Glutamatergic neuron (in vitro differentiated cells): ENCODE results near the gene ADM. TPM values are rescaled to one million over a fixed set of nuclear protein-coding genes. Genes with fewer than 3 reads are reported as not detected.

Source experiments
- DNase-seq: peaks from one replicate; pipeline ENCODE4 v3.0.0; 2022
- H3K27ac Mint-ChIP-seq: one replicate; pipeline ENCODE4 v1.8.0; 2020; ENCODE audit warnings: mild to moderate bottlenecking, mixed read lengths, inconsistent platforms; ENCODE audit not compliant: unreplicated experiment
- H3K27me3 Mint-ChIP-seq: one replicate; pipeline ENCODE4 v1.8.0; 2020; ENCODE audit warnings: mild to moderate bottlenecking, moderate library complexity, mixed read lengths, inconsistent platforms; ENCODE audit not compliant: unreplicated experiment
- H3K36me3 Mint-ChIP-seq: one replicate; pipeline ENCODE4 v1.8.0; 2020; ENCODE audit warnings: mild to moderate bottlenecking, mixed read lengths, inconsistent platforms; ENCODE audit not compliant: unreplicated experiment
- H3K4me1 Mint-ChIP-seq: one replicate; pipeline ENCODE4 v1.8.0; 2020; ENCODE audit warnings: mild to moderate bottlenecking, low read depth, mixed read lengths, inconsistent platforms; ENCODE audit not compliant: unreplicated experiment
- H3K4me3 Mint-ChIP-seq: one replicate; pipeline ENCODE4 v1.8.0; 2020; ENCODE audit warnings: mild to moderate bottlenecking, mixed read lengths, inconsistent platforms; ENCODE audit not compliant: unreplicated experiment
- H3K9me3 Mint-ChIP-seq: one replicate; pipeline ENCODE4 v1.8.0; 2020; ENCODE audit warnings: mild to moderate bottlenecking, moderate library complexity, mixed read lengths, inconsistent platforms; ENCODE audit not compliant: unreplicated experiment
- CTCF ChIP-seq: fragments of 200-600 bp; sonication (generic); IDR thresholded peaks from one replicate; pipeline ENCODE4 v1.5.0; 2021; ENCODE audit not compliant: partially characterized antibody, unreplicated experiment
- total RNA-seq: library from RNA; stranded (reverse); fragmentation: NEBNext Ultra II Directional; extraction: Animal tissue kit (Norgen Biotek cat#: 25700); gene quantifications from one replicate; pipeline ENCODE4 v1.2.1, GENCODE V29; 2021; ENCODE audit not compliant: unreplicated experiment

Gene ADM
- total RNA-seq, 1 donor from 2014 or later = 0.22 TPM

GRCh38 chr11:10265936-10266335, 38.9 kb upstream of the ADM start:
- Mint-ChIP-seq H3K36me3 (no peaks in the 10 kb centered on the region), H3K27me3 (peaks cover 1% of the 10 kb centered on the region), H3K9me3 (no peaks in the 10 kb centered on the region), H3K4me3 (no peak overlapping the region), H3K4me1 (no peaks in the 10 kb centered on the region), H3K27ac (no peak overlapping the region)
- no peak for TF ChIP-seq CTCF
- no peak for DNase-seq

GRCh38 chr11:10267821-10268220, 37.1 kb upstream of the ADM start:
- Mint-ChIP-seq H3K9me3 (no peaks in the 10 kb centered on the region), H3K4me1 (no peaks in the 10 kb centered on the region), H3K27me3 (peaks cover 1% of the 10 kb centered on the region), H3K27ac (no peak overlapping the region), H3K36me3 (no peaks in the 10 kb centered on the region), H3K4me3 (no peak overlapping the region)
- TF ChIP-seq CTCF = no peak
- DNase-seq = no peak

GRCh38 chr11:10268746-10269488, 36.0 kb upstream of the ADM start:
- Mint-ChIP-seq H3K4me1 (no peaks in the 10 kb centered on the region), H3K27me3 (peaks cover 1% of the 10 kb centered on the region), H3K4me3 (no peak overlapping the region), H3K36me3 (no peaks in the 10 kb centered on the region), H3K27ac (no peak overlapping the region), H3K9me3 (no peaks in the 10 kb centered on the region)
- no peak for DNase-seq
- no peak for TF ChIP-seq CTCF

- Mint-ChIP-seq H3K9me3 (no peaks in the 10 kb centered on the region), H3K27ac (no peak overlapping the region), H3K36me3 (no peaks in the 10 kb centered on the region), H3K4me1 (no peaks in the 10 kb centered on the region), H3K4me3 (no peak overlapping the region), H3K27me3 (no peaks in the 10 kb centered on the region)
- no peak for DNase-seq
- TF ChIP-seq CTCF = no peak
These were observed 32.7 kb upstream of the ADM start for GRCh38 chr11:10272132-10272531.

- TF ChIP-seq CTCF = no peak
- Mint-ChIP-seq H3K27me3 (no peaks in the 10 kb centered on the region), H3K4me3 (no peak overlapping the region), H3K36me3 (no peaks in the 10 kb centered on the region), H3K9me3 (no peaks in the 10 kb centered on the region), H3K27ac (no peak overlapping the region), H3K4me1 (peaks cover 1% of the 10 kb centered on the region)
- DNase-seq = no peak
These were observed 31.1 kb upstream of the ADM start for GRCh38 chr11:10273738-10274137.
